Aorta (tissue), 5 donors: ENCODE results near the gene RASSF4. TPM values are rescaled to one million over a fixed set of nuclear protein-coding genes. Genes with fewer than 3 reads are reported as not detected.
A peak's percentile ranks its signal among the peaks of the same experiment; 100 is the strongest.

Experiments used
- ATAC-seq: fragments of 200-7000 bp; cut with Tn5 transposase; one replicate; pipeline ENCODE4 v1.9.1; 2022; ENCODE audit warnings: moderate library complexity; ENCODE audit not compliant: low FRiP score
- DNase-seq, 2 donors: peaks; one replicate each; pipeline ENCODE4 v3.0.0-alpha.2; 2020
- H3K27ac ChIP-seq, 2 donors: one replicate each; pipeline ENCODE4 v1.5.1; 2013; ENCODE audit warnings: low read length in 2 of 2, mild to moderate bottlenecking in 2 of 2, moderate library complexity in 2 of 2, control low read depth in 1 of 2, inconsistent platforms in 1 of 2, low read depth in 1 of 2
- H3K27me3 ChIP-seq, 2 donors: one replicate each; pipeline ENCODE4 v1.6.1; 2013; ENCODE audit warnings: control low read depth in 1 of 2, low read length in 1 of 2, mild to moderate bottlenecking in 1 of 2, moderate library complexity in 1 of 2; ENCODE audit not compliant: insufficient read depth in 2 of 2, control insufficient read depth in 1 of 2
- H3K36me3 ChIP-seq, 2 donors: one replicate each; pipeline ENCODE4 v1.6.1; 2013; ENCODE audit warnings: control low read depth in 1 of 2, low read length in 1 of 2, mild to moderate bottlenecking in 1 of 2; ENCODE audit not compliant: insufficient read depth in 2 of 2, control insufficient read depth in 1 of 2
- H3K4me1 ChIP-seq, 2 donors: one replicate each; pipeline ENCODE4 v1.6.1; 2013; ENCODE audit warnings: low read length in 2 of 2, control low read depth in 1 of 2, mild to moderate bottlenecking in 1 of 2, moderate library complexity in 1 of 2; ENCODE audit not compliant: insufficient read depth in 2 of 2, control insufficient read depth in 1 of 2
- H3K4me3 ChIP-seq, 2 donors: one replicate each; pipeline ENCODE4 v1.5.1; 2013; ENCODE audit warnings: low read length in 2 of 2, control low read depth in 1 of 2, mild to moderate bottlenecking in 1 of 2
- H3K9me3 ChIP-seq: one replicate; pipeline ENCODE4 v1.6.1; 2013; ENCODE audit warnings: mild to moderate bottlenecking, low read length; ENCODE audit not compliant: control insufficient read depth
- WGBS, 2 donors: extraction: QIAGEN DNeasy Blood & Tissue Kit; methylation state at CpG; one replicate each; pipeline ENCODE4 v1.1.7; 2013; 5-methylcytosine and 5-hydroxymethylcytosine counted together
- intact Hi-C, 2 donors: fragments of 100-400 bp; cut with DNase I; formaldehyde crosslinking; loops; one replicate each; pipeline versions ENCODE4 v1.14.2 to v1.15.0; 2022
- polyA plus RNA-seq, 2 donors: library from polyadenylated mRNA; stranded (reverse); fragments of 200-250 nt; gene quantifications; one replicate each; pipeline ENCODE4 v1.2.3, GENCODE V29; 2013
- total RNA-seq, 2 donors: library from RNA; stranded (reverse); fragmentation: NEBNext Ultra II Directional; extraction: Animal tissue kit (Norgen Biotek cat#: 25700); gene quantifications; one replicate each; pipeline ENCODE4 v1.2.1, GENCODE V29; 2021
- donor health status: healthy with polysubstance abuse.
- donor health status: Bipolar disorder and iron deficiency.
- donor health status: DM: no; HTN: no; CAD: no.
- donor health status: DM: no; HTN: no; CAD: no.
- donor health status: DM: yes; HTN: yes; CAD: no.

The RASSF4 gene
- total and polyA plus RNA-seq, 4 donors = 13.5 to 82.1 (median 29.3) TPM

GRCh38 chr10:44979281-44980191 lies 19.9 kb downstream of the RASSF4 start:
- DNase-seq (peak in 1 of 2 donors; percentile 49), ATAC-seq (no peak)
- peaks cover 0 to 3% of the 10 kb centered on the region in 2 donors for H3K4me1 ChIP-seq
- H3K27me3 ChIP-seq = no peaks in the 10 kb centered on the region
- peak overlapping the region in 1 of 2 donors; percentile 29 for H3K27ac ChIP-seq
- no peaks in the 10 kb centered on the region for H3K9me3 ChIP-seq
- WGBS, 2 donors = 84% methylated on average over 13 of the region's 13 CpGs
- no peaks in the 10 kb centered on the region for H3K36me3 ChIP-seq
- no peak overlapping the region for H3K4me3 ChIP-seq
- intact Hi-C loops = loop anchor here (5.0 to 10.0 kb wide), 2 partner anchors 105 to 1157 kb away; no protein-coding TSS in a partner anchor

- peaks cover 1 to 3% of the 10 kb centered on the region in 2 donors for H3K4me1 ChIP-seq
- H3K27me3 ChIP-seq = no peaks in the 10 kb centered on the region
- H3K9me3 ChIP-seq = no peaks in the 10 kb centered on the region
- peak overlapping the region; percentile 10 to 29 for H3K27ac ChIP-seq
- H3K4me3 ChIP-seq = no peak overlapping the region
- H3K36me3 ChIP-seq = no peaks in the 10 kb centered on the region
- ATAC-seq (no peak), DNase-seq (peak in 1 of 2 donors; percentile 56)
- intact Hi-C loops = loop anchor here in 1 of 2 donors (5.0 kb wide), 1 partner anchor 1158 kb away; no protein-coding TSS in a partner anchor
- 79 to 82% methylated on average over 14 of the region's 14 CpGs for WGBS, 2 donors
Observed at GRCh38 chr10:44980309-44981171, 20.9 kb downstream of the RASSF4 start.

GRCh38 chr10:44981172-44982113 lies 21.8 kb downstream of the RASSF4 start:
- Histone ChIP-seq H3K9me3 (no peaks in the 10 kb centered on the region), H3K27me3 (no peaks in the 10 kb centered on the region), H3K4me3 (no peak overlapping the region), H3K36me3 (no peaks in the 10 kb centered on the region), H3K27ac (peak overlapping the region; percentile 10 to 87), H3K4me1 (peaks cover 3 to 5% of the 10 kb centered on the region in 2 donors)
- intact Hi-C loops = loop anchor here in 1 of 2 donors (5.0 kb wide), 1 partner anchor 1159 kb away; no protein-coding TSS in a partner anchor
- 10% methylated on average over 11 of the region's 11 CpGs for WGBS, 2 donors
- DNase-seq = peak; percentile 88 to 90
- peak; percentile 42 for ATAC-seq

- H3K36me3 ChIP-seq = no peaks in the 10 kb centered on the region
- peaks cover 3 to 5% of the 10 kb centered on the region in 2 donors for H3K4me1 ChIP-seq
- H3K27me3 ChIP-seq = no peaks in the 10 kb centered on the region
- no peaks in the 10 kb centered on the region for H3K9me3 ChIP-seq
- peak overlapping the region in 1 of 2 donors; percentile 87 for H3K27ac ChIP-seq
- no peak overlapping the region for H3K4me3 ChIP-seq
- intact Hi-C loops = loop anchor here in 1 of 2 donors (5.0 kb wide), 1 partner anchor 1160 kb away; no protein-coding TSS in a partner anchor
- WGBS, 2 donors = 8 to 14% methylated on average over 9 of the region's 9 CpGs
- DNase-seq (peak; percentile 91 to 95), ATAC-seq (peak; percentile 55)
Observed at GRCh38 chr10:44982114-44982460, 22.5 kb downstream of the RASSF4 start.

- 92 to 93% methylated on average over 6 to 9 of the region's 9 CpGs for WGBS, 2 donors
- Histone ChIP-seq H3K36me3 (no peaks in the 10 kb centered on the region), H3K4me1 (peaks cover 3 to 5% of the 10 kb centered on the region in 2 donors), H3K4me3 (no peak overlapping the region), H3K27me3 (no peaks in the 10 kb centered on the region), H3K9me3 (no peaks in the 10 kb centered on the region), H3K27ac (peak overlapping the region in 1 of 2 donors; percentile 87)
- DNase-seq (peak in 1 of 2 donors; percentile 62), ATAC-seq (no peak)
- intact Hi-C loops = loop anchor here in 1 of 2 donors (5.0 kb wide), 1 partner anchor 1160 kb away; no protein-coding TSS in a partner anchor
Observed at GRCh38 chr10:44982496-44982895, 22.9 kb downstream of the RASSF4 start.

- no peak overlapping the region for H3K27ac ChIP-seq
Observed at GRCh38 chr10:44983066-44983894, 23.7 kb downstream of the RASSF4 start.

GRCh38 chr10:44983895-44984278 lies 24.3 kb downstream of the RASSF4 start:
- H3K36me3 ChIP-seq = no peaks in the 10 kb centered on the region
- H3K27ac ChIP-seq = peak overlapping the region in 1 of 2 donors; percentile 50
- 88% methylated on average over 10 of the region's 10 CpGs for WGBS, 2 donors
- peak in 1 of 2 donors; percentile 59 for DNase-seq
- H3K9me3 ChIP-seq = no peaks in the 10 kb centered on the region
- H3K4me3 ChIP-seq = no peak overlapping the region
- intact Hi-C loops = loop anchor here in 1 of 2 donors (5.0 kb wide), 1 partner anchor 1162 kb away; no protein-coding TSS in a partner anchor
- no peaks in the 10 kb centered on the region for H3K27me3 ChIP-seq
- ATAC-seq = no peak
- H3K4me1 ChIP-seq = peaks cover 3 to 5% of the 10 kb centered on the region in 2 donors

More at GRCh38 chr10:44983066-44983894, 23.7 kb downstream of the RASSF4 start:
- Histone ChIP-seq H3K4me3 (no peak overlapping the region), H3K36me3 (no peaks in the 10 kb centered on the region), H3K9me3 (no peaks in the 10 kb centered on the region), H3K27me3 (no peaks in the 10 kb centered on the region), H3K4me1 (peaks cover 3 to 5% of the 10 kb centered on the region in 2 donors)
- intact Hi-C loops = loop anchor here in 1 of 2 donors (5.0 kb wide), 1 partner anchor 1161 kb away; no protein-coding TSS in a partner anchor
- 66 to 68% methylated on average over 13 of the region's 13 CpGs for WGBS, 2 donors
- no peak for ATAC-seq
- peak in 1 of 2 donors; percentile 69 for DNase-seq
